NCI-H187 (cell line): ENCODE measurements around the gene RAB1B.

Source experiments
- DNase-seq, 2 experiments: peaks; one replicate each; lab custom pipeline; 2025; lab: John Stamatoyannopoulos, UW

Gene RAB1B

DNA sequence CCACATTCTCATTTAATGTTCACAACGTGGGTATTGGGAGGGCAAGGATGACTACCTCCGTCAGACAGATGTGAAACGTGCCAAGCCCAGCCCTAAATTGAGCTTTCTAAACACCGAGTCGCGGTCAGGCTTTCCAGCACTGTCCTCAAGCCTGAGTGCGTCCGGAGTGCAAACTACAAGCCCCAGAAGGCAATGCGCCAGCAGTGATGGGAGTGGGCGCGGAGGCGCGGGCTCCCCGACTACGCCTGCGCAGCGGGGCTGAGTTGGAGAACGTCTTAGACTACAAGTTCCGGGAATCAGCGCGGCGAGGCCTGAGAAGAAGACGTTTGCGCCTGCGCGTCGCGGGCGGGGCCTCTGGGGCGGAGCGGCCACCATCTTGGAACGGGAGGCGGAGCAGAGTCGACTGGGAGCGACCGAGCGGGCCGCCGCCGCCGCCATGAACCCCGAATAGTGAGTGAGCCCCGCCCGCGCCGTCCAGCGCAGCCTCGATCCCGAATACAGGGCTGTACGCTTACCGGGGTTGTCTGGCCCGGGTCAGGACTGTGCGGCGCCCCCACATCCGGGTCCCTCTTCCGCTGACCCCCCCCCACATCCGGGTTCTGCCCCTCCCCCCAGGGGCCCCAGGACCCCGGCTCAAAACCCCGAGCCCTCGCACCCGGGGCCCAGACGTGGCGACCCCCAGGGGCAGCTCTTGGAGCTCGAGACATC, at the start of gene RAB1B:
Gene RAB1B, plus strand, starts transcription at position 396 of the 708 bp plus-strand sequence. Its CDS starts 41 bp downstream, at position 437.
- DNase-seq = peak; percentile 97 to 98

DNA sequence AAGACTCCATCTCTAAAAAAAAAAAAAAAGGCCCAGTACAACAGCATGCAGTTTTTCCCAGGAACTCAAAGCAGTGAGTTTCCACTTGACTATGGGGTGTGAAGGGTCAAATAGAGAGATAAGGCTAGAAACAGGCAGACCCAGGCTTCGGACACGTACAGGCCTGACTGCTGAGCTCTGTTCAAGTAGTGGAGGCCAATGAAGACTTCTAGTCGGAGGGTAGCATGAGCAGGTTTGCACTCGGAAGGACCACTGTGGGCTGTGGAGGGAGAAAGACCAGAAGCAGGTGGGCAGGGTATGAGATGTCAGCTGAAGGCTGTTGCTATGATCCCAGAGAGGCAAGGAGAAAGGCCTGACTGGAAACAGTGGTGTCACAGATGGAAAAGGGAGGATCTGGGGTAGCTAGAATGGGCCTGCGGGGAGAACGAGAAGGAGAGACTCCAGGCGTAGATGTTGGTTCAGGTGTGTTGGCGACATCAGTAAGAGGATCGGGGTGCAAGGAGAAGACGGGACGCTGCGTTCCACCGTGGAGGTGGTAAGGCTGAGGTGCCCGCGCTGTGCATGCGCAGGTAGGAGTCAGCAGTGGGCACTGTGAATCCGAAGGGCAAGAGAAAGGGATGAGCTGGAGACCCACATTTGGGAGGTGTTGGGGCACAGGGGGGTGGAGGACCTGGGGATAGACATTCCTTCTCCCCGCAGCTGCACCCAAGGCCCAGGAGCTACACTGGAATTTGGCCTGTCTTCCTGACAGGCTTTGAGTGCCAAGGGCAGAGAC, 49.4 kb upstream of the RAB1B start:
- DNase-seq = no peak

DNA sequence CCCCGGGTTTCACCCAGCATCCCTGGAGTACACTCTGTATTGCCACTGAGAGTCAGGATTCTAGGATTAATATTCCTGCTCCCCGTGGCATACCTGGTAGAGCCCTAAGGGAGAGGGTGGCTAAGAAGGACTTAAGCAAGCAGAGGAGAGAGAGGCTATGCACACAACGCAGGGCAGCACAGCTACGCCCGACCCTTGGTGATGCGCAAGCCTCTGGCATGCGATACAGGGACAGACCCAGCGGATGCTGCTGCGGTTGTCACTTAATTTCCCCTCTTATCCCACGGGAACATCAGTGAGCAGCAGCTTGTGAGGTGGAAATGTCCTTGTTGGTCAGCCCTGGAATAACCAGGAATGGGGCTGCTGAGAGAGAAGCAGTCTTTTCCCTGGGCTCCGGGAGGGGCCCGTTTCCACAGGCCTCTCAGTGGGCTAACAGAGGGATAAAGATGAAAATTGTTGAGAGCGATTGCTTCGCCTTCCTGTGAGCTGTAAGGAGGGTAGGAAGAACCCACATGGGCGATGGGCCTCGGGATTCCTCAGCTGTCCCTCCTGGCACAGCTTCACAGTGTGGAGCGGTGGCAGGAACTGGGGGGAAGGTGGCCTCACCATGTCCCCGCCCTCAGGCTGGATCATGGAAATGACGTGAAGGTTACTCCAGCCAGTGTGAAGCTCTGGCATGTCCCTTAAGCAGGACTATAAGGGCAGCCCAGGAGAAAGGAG, 48.4 kb upstream of the RAB1B start:
- DNase-seq = no peak

DNA sequence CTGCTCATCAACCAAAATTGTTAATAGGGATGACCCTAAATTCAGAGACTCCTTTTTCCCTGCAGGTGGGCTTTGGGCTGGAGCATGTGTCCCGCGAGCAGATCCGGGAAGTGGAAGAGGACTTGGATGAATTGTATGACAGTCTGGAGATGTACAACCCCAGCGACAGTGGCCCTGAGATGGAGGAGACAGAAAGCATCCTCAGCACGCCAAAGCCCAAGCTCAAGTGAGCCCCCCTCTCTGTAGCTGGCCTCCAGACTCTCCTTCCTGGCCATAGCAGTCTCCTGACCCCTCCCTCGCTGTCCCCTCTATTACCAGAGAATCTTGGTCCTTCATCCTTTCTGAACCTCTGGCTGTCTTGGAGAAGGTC, 47.9 kb upstream of the RAB1B start:
- DNase-seq = no peak

DNA sequence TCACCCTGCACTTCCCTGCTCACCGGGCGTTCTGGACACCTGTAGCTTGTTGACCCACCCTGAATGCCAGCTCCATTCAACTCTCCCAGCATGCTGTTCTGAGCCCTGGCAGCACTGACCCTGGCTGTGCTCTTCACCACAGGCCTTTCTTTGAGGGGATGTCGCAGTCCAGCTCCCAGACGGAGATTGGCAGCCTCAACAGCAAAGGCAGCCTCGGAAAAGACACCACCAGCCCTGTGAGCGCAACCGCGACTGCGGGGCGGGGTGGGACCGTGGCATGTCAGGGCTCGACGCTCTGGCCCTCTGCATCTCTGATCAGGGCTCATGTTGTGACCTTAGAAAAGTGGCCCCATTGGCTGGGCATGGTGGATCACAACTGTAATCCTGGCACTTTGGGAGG, 47.4 kb upstream of the RAB1B start:
- no peak for DNase-seq

DNA sequence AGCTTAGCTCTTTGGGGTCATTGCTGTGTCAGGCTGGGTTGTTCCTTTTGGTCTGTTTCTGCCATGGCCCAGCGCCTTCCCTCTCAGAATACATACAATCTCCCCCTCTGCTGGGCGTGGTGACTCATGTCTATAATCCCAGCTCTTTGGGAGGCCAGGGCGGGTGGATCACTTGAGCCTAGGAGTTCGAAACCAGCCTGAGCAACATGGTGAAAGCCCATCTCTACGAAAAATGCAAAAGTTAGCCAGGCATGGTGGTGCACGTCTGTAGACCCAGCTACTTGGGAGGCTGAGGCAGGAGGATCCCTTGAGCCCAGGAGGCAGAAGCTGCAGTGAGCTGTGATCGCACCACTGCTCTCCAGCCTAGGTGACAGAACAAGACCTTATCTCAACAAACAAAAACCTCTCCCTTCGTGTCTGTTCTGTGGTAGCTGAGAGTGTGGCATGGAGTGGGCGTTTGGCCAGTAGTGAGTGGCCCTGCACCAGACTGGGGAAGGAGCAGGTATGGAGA, 46.7 kb upstream of the RAB1B start:
- no peak for DNase-seq

DNA sequence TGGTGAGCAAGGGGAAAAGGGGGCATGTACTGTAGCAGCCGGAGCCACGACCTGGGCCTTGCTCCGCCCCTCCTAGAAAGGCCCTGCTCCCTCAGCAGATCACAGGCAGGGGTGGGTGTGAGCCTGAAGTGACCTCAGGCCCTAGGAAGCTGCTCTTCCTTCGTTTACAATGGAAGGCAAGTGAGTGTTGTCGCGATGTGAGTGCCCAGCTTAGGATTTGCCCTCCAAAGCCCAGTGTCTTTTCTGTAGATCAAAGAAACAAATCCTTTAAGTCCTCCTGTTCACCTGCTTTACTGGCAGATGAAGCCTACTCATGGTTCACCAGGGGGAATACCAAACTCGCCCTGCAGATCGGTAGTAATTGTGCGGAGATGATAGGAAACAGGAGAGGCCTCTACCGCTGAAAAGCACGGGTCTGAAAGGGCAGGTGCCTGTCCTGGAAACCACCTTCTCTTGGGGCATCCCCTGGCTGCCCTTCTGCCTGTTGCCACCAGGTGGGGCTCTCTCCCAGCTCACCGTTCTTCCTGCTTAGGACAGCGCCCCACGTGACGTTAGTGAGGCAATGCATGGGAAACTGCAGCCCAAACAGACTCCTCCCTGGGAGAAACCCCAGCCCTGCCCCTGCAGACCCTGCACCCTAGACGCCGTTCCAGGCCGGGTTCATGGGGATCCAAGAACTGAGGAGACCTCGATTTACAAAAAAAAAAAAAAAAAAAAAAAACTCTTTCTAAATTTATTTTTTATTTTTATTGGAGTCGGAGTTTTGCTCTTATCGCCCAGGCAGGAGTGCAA, 45.9 kb upstream of the RAB1B start:
- peak; percentile 79 to 82 for DNase-seq

DNA sequence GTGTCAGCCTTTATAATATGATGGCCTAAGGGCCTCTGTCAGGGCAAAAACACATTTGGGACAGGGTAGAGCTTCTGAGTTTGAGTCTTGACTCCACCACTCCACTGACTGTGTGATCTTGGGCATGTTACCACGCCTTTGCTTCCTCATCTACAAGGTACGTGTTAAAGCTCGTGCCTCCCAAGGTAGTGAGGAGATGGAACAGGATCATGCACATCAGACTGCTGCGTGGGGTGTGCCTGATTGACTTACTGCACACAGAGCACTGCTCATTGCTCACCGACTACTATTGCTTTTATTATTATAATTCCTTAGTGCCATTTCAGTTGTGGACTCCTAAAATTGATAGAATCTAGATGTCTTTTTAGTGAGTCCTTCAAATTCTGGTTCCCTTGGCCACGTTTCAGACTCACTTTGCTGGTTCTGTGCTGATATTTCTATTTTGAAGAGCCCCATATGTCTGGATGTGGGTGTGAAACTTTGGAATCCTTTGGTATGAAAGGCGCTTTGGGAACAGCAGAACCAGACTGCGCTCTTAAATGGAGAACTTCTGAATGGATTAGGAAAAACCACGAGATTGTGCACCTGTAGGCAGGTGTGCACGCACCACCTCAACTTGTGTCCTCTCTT, 44.1 kb upstream of the RAB1B start:
- no peak for DNase-seq

DNA sequence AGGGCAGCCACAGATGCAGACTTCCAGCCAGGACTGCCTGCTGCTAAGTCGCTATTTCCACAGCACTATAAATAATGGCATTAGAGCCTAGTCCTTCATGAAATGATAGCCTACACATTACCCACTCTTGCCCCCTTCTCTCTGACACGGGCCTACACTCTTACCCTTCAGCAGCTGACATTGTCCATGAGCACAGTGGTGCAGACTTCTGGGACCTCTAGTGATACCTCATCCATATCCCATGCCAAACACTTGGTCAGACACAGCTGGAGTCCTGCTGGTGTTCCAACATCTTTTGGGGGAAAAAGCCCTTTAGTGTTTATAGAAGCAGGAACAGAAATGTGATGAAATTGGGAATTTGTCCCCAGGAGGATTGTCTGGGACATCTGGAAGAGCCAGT, 43.4 kb upstream of the RAB1B start:
- no peak for DNase-seq

DNA sequence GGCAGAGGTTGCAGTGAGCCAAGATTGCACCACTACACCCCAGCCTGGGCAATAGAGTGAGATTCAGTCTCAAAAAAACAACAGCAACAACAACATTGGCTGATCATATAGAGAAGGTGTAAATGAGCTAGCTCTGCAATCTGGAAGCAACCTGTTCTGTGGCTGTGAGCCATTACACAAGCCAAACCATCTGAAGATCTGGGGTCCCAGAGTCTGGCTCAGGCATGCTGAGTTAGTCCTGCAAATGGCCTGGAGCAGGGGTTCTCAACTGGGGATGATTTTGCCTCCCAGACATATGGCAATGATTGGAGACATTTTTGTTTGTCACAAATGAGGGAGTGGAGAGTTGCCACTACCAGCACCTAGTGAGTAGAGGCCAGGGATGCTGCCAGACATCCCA, 42.3 kb upstream of the RAB1B start:
- no peak for DNase-seq

DNA sequence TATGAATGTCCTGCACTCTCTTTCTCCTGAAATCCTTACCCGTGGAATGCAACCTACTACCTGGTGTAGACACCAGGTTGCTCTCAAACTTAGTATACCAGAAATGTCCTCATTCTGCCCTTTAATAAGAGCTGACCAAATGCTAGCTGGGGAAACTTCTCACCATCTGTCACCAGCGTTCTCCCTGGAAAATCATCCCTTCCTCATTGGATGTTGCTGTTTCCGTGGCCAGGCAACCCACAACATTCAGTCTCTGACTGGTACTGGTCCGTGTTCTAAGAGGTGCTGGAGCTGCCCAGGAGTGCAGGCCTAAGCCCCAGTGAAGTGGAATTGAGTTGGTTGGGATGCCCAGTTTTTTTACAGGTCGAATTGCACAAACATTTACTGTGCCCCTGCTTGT, 40.7 kb upstream of the RAB1B start:
- DNase-seq = no peak

DNA sequence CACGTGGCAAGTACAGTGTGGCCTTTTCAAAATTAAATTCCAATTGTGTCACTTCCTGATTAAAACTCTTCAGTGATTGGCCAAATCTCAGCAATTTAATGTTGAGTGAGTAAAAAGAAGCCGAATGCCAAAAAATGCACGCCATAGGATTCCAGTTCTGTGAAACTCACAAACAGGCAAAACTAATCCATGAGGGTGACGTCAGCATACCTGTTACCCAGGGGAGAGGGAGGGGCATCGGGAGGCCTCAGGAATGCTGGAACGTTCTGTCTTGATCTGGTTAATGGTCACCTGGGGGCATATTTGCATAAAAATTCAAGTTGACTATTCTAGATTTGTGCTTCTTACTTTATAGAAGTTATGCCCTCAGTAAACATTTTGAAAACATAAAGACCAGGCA, 39.9 kb upstream of the RAB1B start:
- DNase-seq = no peak

DNA sequence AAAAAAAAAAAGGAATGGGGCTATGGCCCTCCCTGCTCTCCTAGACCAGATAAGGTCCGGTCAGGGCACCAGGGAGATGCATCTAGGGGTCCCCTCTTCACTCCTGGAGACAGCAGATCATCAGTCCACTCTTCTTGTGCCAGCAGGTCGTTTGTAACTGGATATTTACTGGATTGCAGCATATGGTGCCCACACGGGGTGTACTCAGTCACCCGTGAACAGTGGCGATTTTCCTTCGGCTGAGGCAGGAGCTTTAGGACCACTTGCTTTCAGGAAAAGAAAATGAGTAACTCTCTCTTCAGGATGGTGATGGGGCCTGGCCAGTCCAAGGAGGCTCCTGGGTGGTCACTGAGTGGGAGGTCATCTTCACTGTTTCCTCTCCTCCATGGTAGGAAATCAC, 38.3 kb upstream of the RAB1B start:
- DNase-seq = no peak

DNA sequence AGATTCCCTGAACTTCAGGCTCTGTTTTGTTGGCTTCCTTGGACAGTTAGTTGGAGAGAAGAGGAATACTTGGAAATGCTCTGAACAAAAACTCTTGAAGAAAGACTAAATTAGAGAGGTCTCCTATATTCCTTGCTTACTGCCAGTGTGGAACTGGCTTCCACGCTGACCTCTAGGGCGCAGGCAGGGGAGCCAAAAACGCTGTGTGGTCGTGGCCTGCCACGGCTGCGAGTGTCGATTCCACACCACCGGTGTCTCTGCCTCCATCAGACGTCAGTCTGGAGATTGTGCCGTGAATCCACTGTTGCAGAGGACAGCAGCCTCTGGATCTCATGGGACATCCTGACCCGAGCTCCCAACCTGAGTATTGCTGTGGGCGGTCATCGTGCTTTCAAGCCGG, 37.5 kb upstream of the RAB1B start:
- no peak for DNase-seq

DNA sequence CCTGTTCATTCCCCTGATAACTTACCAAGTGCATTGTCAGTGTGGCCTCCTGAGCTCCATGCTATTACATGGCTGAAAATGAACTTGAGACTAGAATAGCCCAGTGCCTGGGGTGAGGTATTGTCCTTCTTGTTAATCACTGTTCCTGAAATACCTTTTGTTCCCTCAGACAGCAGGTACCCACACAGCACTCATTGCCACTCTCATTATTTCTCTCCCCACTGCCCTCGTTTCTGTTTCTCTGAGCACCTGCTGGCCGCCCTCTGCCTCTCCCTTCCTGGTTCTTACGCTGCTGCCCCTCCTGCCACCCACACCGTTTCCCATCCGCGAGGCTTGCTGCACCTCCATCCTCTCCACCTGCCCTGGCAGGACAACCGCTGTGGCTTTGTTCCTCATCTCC, 36.9 kb upstream of the RAB1B start:
- DNase-seq = peak in 1 of 2 experiments; percentile 32

DNA sequence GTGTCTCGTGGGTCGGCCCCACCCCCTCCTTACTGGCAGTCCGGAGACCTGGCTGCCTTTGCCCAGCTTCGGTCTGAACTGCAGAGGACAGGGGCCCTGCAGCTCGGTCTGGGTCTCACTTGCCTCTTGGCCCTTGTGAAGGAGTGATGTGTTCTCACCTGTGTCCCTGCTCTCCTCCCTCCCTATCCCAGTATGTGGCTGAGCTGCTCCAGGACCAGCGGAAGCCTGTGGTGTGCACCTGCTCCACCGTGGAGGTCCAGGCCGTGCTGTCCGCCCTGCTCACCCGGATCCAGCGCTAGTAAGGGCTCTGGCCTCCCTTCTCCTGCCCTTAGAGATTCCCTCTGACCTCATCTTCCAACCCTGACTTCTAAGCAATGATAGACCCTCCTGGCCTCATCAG, 35.7 kb upstream of the RAB1B start:
- DNase-seq = no peak

DNA sequence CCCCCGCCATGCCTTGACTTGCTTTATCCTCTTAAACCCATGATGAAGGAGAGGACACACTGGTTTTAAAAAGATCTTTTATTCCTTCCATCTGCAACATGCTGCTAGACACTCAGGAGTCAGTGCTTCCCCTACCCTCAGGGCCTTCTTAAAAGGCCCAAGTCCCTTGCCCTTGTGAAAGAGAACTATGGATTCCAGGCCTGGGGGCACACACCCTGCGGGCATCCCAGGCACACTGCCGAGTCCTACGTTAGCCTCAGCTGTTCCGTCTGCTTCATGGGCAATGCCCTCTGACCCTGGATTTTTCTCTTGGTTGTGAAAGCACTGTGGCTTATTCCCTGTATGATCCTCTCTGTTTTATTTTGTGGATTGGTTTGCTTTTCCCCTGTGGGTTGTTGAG, 35.1 kb upstream of the RAB1B start:
- DNase-seq = no peak

DNA sequence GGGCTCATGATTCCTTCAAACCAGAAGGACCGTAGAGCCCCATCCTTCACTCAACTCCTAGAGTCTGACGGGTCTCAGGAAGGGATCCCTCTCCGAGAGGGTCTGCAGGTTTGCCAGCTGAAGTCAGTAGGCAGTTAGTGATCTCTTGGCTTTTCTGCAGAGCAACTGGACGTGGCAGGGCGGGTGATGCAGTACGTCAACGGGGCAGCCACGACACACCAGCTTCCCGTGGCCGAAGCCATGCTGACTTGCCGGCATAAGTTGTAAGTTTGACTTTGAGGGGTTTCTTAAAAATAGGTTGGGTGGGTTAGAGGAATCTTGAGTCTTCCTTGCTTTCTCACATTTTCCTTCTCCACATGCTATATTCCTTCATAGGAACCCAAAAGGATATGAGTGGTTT, 33.3 kb upstream of the RAB1B start:
- no peak for DNase-seq

DNA sequence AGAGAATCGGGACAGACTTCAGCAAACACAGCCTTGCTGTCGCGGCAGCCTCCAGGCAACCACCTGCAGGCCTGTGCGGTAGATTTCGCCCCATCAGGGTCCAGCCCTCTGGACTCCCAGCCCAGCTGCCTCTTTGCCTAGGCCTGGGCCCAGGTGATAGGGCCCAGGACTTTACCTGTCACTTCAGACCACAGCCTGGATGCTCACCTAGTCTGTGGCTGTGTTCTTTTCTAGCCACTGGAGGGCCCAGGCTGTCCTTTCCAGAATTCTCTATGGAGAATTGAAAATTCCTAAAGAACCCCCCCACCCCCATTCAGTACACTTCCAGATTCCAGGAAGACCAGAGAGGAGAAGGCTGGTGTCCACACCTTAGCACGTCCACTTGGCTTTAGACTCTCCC, 30.6 kb upstream of the RAB1B start:
- DNase-seq = no peak

DNA sequence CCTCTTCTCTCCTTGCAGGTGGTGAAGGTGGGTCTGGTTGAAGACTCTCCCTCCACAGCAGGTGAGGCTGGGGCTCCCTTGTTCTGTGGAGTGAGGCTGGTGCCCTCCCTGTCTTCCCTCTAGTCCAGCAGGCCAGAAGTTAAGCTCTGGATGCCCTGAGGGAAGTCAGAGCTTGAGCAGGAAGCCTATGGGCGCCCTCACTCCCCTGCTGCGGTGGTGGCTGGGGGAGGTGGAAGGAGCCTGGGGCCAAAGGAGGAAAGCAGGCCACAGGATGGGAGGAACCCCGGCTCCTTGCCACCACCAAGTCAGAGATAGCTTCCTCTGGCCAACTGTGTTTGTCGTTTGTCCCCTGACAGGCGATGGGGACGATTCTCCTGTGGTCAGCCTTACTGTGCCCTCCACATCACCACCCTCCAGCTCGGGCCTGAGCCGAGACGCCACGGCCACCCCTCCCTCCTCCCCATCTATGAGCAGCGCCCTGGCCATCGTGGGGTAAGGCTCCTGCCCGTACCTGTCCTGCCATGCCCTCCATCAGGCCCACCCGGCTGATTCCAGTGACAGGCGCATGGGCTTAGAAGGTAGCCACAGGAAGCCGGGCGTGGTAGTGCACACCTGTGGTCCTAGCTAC, 29.5 kb upstream of the RAB1B start:
- no peak for DNase-seq

DNA sequence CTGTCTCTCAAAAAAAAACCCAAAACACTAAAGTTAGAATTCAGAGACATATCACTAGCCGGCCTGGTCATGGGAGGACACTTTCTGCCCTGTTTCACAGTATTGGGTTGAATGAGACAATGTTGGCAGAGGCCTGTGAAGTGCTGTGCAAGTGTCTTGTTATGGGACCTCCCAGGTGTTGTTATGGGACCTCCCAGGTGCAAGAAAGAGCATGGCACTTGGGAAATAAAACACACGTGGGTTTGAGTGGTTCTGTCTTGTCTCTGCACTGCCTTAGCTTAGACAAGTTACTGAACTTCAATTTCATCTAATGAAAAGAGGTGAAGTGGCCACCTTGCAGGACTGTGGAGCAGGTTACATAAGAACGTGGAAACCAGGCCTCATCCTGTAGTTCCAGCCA, 28.9 kb upstream of the RAB1B start:
- DNase-seq = no peak
